CD14-positive monocyte (primary cell): ENCODE measurements around the gene CALHM4. TPM values are rescaled to one million over a fixed set of nuclear protein-coding genes. Genes with fewer than 3 reads are reported as not detected.

Source experiments
- DNase-seq, 3 donors: peaks; one replicate each; pipeline ENCODE4 v3.0.0-alpha.2; 2011 to 2022
- H2AFZ ChIP-seq: 2 replicates; pipeline ENCODE4 v1.6.0; 2012; ENCODE audit warnings: mild to moderate bottlenecking, low read depth, low read length, inconsistent platforms; ENCODE audit not compliant: insufficient read depth, poor library complexity, severe bottlenecking
- H3K27ac ChIP-seq, 2 donors: 1 replicate in 1 of 2; 2 replicates in 1 of 2; pipeline ENCODE4 v1.5.1; 2012 to 2013; ENCODE audit warnings: low read length in 2 of 2, control low read depth in 1 of 2, inconsistent platforms in 1 of 2, low read depth in 1 of 2, mild to moderate bottlenecking in 1 of 2
- H3K27me3 ChIP-seq, 2 donors: one replicate each; pipeline versions ENCODE4 v1.6.0 to v1.6.1; 2011 to 2013; ENCODE audit warnings: low read length in 2 of 2; ENCODE audit not compliant: control insufficient read depth in 2 of 2, insufficient read depth in 2 of 2
- H3K36me3 ChIP-seq, 2 donors: replicated peaks in 1 of 2; 1 replicate in 1 of 2; 2 replicates in 1 of 2; pipeline versions ENCODE4 v1.5.1 to v1.6.1; 2012 to 2013; ENCODE audit warnings: low read length in 2 of 2, control low read depth in 1 of 2, inconsistent platforms in 1 of 2, mild to moderate bottlenecking in 1 of 2; ENCODE audit not compliant: insufficient read depth in 2 of 2, control insufficient read depth in 1 of 2
- H3K4me1 ChIP-seq, 2 donors: 1 replicate in 1 of 2; 2 replicates in 1 of 2; pipeline versions ENCODE4 v1.5.1 to v1.6.1; 2012 to 2013; ENCODE audit warnings: low read length in 2 of 2, control low read depth in 1 of 2, inconsistent platforms in 1 of 2, mild to moderate bottlenecking in 1 of 2, moderate library complexity in 1 of 2; ENCODE audit not compliant: insufficient read depth in 2 of 2, control insufficient read depth in 1 of 2
- H3K4me2 ChIP-seq: replicated peaks from 2 replicates; pipeline ENCODE3; 2012; ENCODE audit warnings: low read length, moderate library complexity, mild to moderate bottlenecking; ENCODE audit not compliant: poor library complexity, severe bottlenecking; ENCODE audit errors: extremely low read depth
- H3K4me3 ChIP-seq, 3 experiments: fragments of 200-600 bp in 1 of 3; sonication (generic) in 1 of 3; replicated peaks in 1 of 3; 1 replicate in 2 of 3; 2 replicates in 1 of 3; pipeline ENCODE4 v1.5.1; 2011 to 2013; ENCODE audit warnings: low read length in 3 of 3, mild to moderate bottlenecking in 3 of 3, control low read depth in 2 of 3, low read depth in 2 of 3, inconsistent platforms in 1 of 3, moderate library complexity in 1 of 3
- H3K79me2 ChIP-seq: 2 replicates; pipeline ENCODE4 v1.6.0; 2012; ENCODE audit warnings: mild to moderate bottlenecking, control low read depth, inconsistent platforms, low read length, moderate library complexity; ENCODE audit not compliant: insufficient read depth
- H3K9ac ChIP-seq: 2 replicates; pipeline ENCODE4 v1.6.0; 2017; ENCODE audit warnings: low read length, mild to moderate bottlenecking; ENCODE audit not compliant: insufficient read depth, poor library complexity, severe bottlenecking
- H3K9me3 ChIP-seq, 2 donors: replicated peaks in 1 of 2; 1 replicate in 1 of 2; 2 replicates in 1 of 2; pipeline versions ENCODE4 v1.5.1 to v1.6.1; 2012 to 2013; ENCODE audit warnings: low read length in 2 of 2, control low read depth in 1 of 2; ENCODE audit not compliant: control insufficient read depth in 1 of 2, insufficient read depth in 1 of 2
- H4K20me1 ChIP-seq: 2 replicates; pipeline ENCODE4 v1.6.0; 2012; ENCODE audit warnings: mild to moderate bottlenecking, low read length, control low read depth, moderate library complexity; ENCODE audit not compliant: insufficient read depth
- H3K27ac Mint-ChIP-seq, 7 donors: one replicate each; pipeline ENCODE4 v1.8.0; 2020; ENCODE audit warnings: mild to moderate bottlenecking in 7 of 7, mixed read lengths in 7 of 7, moderate library complexity in 6 of 7, inconsistent platforms in 2 of 7
- H3K27me3 Mint-ChIP-seq, 3 donors: one replicate each; pipeline ENCODE4 v1.8.0; 2021 to 2022; ENCODE audit warnings: low read depth in 3 of 3, mild to moderate bottlenecking in 3 of 3, mixed read lengths in 3 of 3, moderate library complexity in 3 of 3, inconsistent platforms in 1 of 3
- H3K36me3 Mint-ChIP-seq, 2 donors: one replicate each; pipeline ENCODE4 v1.8.0; 2020; ENCODE audit warnings: mixed read lengths in 2 of 2, inconsistent platforms in 1 of 2, mild to moderate bottlenecking in 1 of 2
- H3K4me1 Mint-ChIP-seq: one replicate; pipeline ENCODE4 v1.8.0; 2020; ENCODE audit warnings: mild to moderate bottlenecking, mixed read lengths
- H3K4me3 Mint-ChIP-seq, 2 donors: one replicate each; pipeline ENCODE4 v1.8.0; 2020; ENCODE audit warnings: mild to moderate bottlenecking in 2 of 2, mixed read lengths in 2 of 2, moderate library complexity in 1 of 2
- H3K9me3 Mint-ChIP-seq, 7 donors: one replicate each; pipeline ENCODE4 v1.8.0; 2020 to 2022; ENCODE audit warnings: mixed read lengths in 7 of 7, mild to moderate bottlenecking in 6 of 7, moderate library complexity in 6 of 7, inconsistent platforms in 2 of 7
- CTCF ChIP-seq: fragments of 200-600 bp; IDR thresholded peaks from one replicate; pipeline ENCODE4 v1.8.0; 2022; ENCODE audit warnings: antibody characterized with exemption, mild to moderate bottlenecking
- WGBS: methylation state at CpG from one replicate; pipeline ENCODE4 v1.1.5; 2013; ENCODE audit warnings: missing lambda C conversion rate; ENCODE audit not compliant: insufficient coverage; 5-methylcytosine and 5-hydroxymethylcytosine counted together
- intact Hi-C, 2 donors: fragments of 100-400 bp; cut with micrococcal nuclease; formaldehyde crosslinking; loops; one replicate each; pipeline versions ENCODE4 v1.15.0 to v1.15.1; 2023
- polyA plus RNA-seq, 3 donors: library from polyadenylated mRNA; depleted of rRNA in 1 of 3; unstranded in 2 of 3; stranded (reverse) in 1 of 3; fragments of 300-500 nt in 2 of 3; fragments of >200 nt in 1 of 3; fragmentation: Illumina TruSeq in 2 of 3; gene quantifications; 1 replicate in 2 of 3; 2 replicates in 1 of 3; pipeline ENCODE4 v1.2.3, GENCODE V29; 2012 to 2021

Gene CALHM4
- polyA plus RNA-seq, 3 donors = not detected

DNA sequence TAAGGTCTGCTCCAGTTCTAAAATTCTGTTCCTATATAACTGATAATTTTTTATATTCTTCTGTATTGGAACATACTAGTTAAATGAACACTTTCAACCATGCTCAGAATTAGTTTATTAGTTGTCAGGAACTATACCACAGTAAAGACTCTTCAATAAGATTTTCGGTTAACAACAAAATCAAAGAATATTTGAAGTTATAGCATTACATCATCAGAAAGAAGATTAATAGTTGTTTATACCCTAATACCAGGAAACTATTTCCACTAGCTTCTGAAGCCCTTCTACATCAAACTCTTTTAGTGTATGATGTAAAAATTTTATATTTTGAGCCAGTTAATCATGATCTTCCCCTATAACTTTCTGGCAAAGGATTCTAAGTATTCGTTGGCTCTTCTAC, 6.6 kb downstream of the CALHM4 start:
- intact Hi-C loops = no loop called here
- H3K9me3 ChIP-seq = no peaks in the 10 kb centered on the region
- no peak overlapping the region for H3K4me3 ChIP-seq

DNA sequence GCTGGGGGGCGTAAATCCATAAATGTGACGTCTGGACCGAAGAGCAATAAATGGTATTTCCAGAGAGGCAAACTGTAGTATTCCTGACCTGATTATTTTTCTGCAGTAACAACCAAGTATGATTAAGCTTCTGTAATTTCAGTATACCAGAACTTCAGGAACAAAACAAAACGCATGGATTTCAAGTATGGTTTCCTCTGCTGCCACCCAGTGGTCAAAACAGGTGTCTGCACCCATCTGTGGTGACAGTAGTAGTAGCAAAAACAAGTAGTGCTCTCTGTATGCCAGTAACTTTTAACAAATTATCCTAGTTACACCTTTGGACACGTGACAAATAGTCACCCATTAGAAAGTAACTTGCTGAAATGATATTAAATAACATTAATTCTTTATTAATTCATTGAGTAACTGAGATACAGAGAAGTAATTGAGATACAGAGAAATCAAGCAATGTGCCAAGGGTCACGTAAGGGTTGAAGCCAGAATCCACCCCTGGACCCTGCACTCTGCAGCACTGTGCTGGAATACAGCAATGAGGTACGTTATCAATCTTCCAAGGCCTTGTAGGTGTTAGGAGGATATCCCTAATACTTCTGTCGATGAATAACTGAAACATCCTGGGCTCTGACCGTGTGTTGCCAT, 7.9 kb downstream of the CALHM4 start:
- intact Hi-C loops = no loop called here
- DNase-seq = peak; percentile 46 to 64 (median 59)

More for the DNA sequence above, 6.6 kb downstream of the CALHM4 start:
- Mint-ChIP-seq H3K36me3 (no peaks in the 10 kb centered on the region), H3K4me1 (peaks cover 8% of the 10 kb centered on the region), H3K4me3 (no peak overlapping the region), H3K27me3 (peaks cover 2 to 6% (median 6%) of the 10 kb centered on the region in 3 donors), H3K27ac (no peak overlapping the region), H3K9me3 (no peaks in the 10 kb centered on the region)
- no CpG with 5 or more reads among the region's 2 CpGs for WGBS
- H3K4me2 ChIP-seq = no peak overlapping the region
- H4K20me1 ChIP-seq = no peaks in the 10 kb centered on the region
- H3K9ac ChIP-seq = no peak overlapping the region
- TF ChIP-seq CTCF = no peak
- H3K79me2 ChIP-seq = no peaks in the 10 kb centered on the region
- no peak overlapping the region for H2AFZ ChIP-seq
- H3K4me1 ChIP-seq = peaks cover 5 to 6% of the 10 kb centered on the region in 2 donors
- H3K27me3 ChIP-seq = no peaks in the 10 kb centered on the region
- no peaks in the 10 kb centered on the region for H3K36me3 ChIP-seq
- DNase-seq = no peak
- no peak overlapping the region for H3K27ac ChIP-seq

More for the DNA sequence above, 7.9 kb downstream of the CALHM4 start:
- Histone ChIP-seq H3K4me2 (no peak overlapping the region), H3K9ac (no peak overlapping the region), H2AFZ (no peak overlapping the region), H3K4me1 (peaks cover 6 to 9% of the 10 kb centered on the region in 2 donors), H3K4me3 (no peak overlapping the region), H3K36me3 (no peaks in the 10 kb centered on the region), H3K9me3 (no peaks in the 10 kb centered on the region), H4K20me1 (no peaks in the 10 kb centered on the region), H3K27ac (no peak overlapping the region), H3K27me3 (no peaks in the 10 kb centered on the region), H3K79me2 (no peaks in the 10 kb centered on the region)
- H3K36me3 Mint-ChIP-seq = no peaks in the 10 kb centered on the region
- peaks cover 6 to 12% (median 9%) of the 10 kb centered on the region in 3 donors for H3K27me3 Mint-ChIP-seq
- no peak overlapping the region for H3K27ac Mint-ChIP-seq
- H3K9me3 Mint-ChIP-seq = peaks cover 0 to 2% (median 0%) of the 10 kb centered on the region in 7 donors
- peak; percentile 93 for TF ChIP-seq CTCF
- peaks cover 13% of the 10 kb centered on the region for H3K4me1 Mint-ChIP-seq
- peak overlapping the region in 1 of 2 donors; percentile 46 for H3K4me3 Mint-ChIP-seq
- WGBS = 100% methylated on average over 4 of the region's 9 CpGs
